HG03558 (cell line): ENCODE results near the gene PKNOX2.

Source experiments
- ATAC-seq: cut with Tn5 transposase; IDR thresholded peaks from one replicate; pipeline ENCODE4 v1.9.1; 2021; ENCODE audit warnings: moderate number of reproducible peaks; ENCODE audit not compliant: unreplicated experiment; ENCODE audit errors: extremely low read depth

PKNOX2 gene

DNA sequence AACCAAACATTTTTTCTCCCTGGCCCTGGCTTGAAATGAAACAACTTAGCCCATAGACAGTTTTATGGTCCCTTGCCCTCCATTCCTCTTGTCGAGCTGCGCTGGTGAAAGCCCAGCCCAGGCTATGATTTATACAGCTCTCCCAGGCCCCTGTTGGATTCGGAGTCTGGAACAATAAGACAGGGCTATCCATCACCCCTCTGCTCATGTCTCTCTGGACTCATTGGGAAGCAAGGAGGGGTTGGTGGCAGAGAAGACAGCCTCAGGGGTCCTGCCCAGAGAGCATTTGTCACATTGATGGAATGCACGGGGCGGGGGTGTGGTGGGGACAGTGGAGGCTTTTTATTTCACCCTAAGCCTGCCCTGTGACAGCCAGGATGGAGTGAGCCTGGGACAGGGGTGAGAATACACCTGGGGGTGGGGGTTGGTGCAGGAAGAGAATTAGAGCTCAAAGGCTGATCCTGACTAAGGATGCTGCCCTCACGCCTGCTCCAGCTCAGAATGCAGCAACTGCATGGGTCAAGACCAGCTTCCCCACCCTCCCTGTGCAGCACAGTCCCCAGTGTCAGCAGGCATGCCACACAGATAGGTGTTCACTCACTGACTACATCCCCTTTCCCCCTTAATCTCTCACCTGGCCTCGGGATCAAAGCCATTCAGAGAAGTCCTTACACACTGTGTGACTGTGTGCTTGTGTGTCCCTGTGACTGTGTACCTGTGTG, 10.0 kb upstream of the PKNOX2 start:
- ATAC-seq: no peak

GRCh38 chr11:125155100-125155444, 9.5 kb upstream of the PKNOX2 start:
- ATAC-seq: no peak

GRCh38 chr11:125155767-125156166, 8.8 kb upstream of the PKNOX2 start:
- no peak for ATAC-seq

DNA sequence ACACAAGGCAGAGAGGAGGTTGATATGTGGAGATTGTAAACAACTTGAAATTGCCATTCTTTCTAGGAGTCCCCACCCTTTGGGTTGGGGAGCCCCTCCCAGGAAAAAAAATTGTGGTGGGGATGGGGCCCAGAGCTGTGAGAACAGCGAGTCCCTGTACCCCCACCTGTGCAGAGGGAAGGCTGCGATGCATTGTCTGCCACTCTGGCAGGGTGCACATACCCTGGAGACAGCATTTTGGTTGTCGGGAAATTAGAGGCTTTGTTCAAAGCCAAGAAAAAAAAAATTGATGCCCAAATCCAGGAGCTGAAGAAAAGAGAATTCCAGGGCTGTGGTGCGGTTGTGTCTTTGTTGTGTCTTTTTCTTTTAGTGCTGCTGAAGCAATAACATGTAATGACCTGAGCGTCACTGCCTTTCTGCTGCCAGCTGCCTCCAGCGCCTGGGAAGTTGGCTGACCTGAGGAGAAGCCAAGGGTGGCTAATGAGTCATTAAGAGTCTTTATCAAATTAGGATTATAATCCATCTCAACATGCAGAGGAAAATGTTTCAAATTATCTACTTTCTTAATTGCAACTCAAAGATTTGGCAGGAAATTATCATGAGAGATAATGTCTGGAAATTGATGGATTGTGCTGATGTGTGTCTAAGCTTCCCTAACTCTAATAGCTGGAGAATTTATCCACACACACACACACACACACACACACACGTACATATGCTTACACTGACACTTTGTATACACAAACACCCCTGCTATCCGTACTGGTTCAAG, 8.0 kb upstream of the PKNOX2 start:
- ATAC-seq: no peak

- no peak for ATAC-seq
Measured at GRCh38 chr11:125157118-125157733, 7.3 kb upstream of the PKNOX2 start.

- ATAC-seq: no peak
Measured at GRCh38 chr11:125157953-125158680, 6.4 kb upstream of the PKNOX2 start.

GRCh38 chr11:125162743-125163142, 1.8 kb upstream of the PKNOX2 start:
- ATAC-seq: no peak

GRCh38 chr11:125163431-125164063, 1.0 kb upstream of the PKNOX2 start:
- no peak for ATAC-seq

DNA sequence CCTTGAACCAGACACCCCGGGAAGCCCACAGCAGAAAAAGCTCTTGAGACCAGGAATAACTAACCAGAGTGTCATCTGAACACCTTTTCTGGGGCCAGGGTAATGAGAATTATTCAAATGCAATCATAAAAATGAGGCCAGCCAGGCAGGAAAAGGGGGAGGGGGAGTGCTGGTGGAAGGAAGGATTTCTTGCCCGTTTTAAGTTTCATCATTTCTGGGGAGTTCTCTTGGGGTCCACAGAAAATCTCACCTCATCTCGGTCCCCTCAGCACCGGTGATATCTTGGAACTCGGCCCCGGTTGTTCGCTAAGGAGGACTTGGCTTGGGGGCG, 495 bp upstream of the PKNOX2 start:
- no peak for ATAC-seq

GRCh38 chr11:125165111-125165842, 726 bp downstream of the PKNOX2 start:
- no peak for ATAC-seq

GRCh38 chr11:125165843-125166763, 1.6 kb downstream of the PKNOX2 start:
- ATAC-seq: no peak

DNA sequence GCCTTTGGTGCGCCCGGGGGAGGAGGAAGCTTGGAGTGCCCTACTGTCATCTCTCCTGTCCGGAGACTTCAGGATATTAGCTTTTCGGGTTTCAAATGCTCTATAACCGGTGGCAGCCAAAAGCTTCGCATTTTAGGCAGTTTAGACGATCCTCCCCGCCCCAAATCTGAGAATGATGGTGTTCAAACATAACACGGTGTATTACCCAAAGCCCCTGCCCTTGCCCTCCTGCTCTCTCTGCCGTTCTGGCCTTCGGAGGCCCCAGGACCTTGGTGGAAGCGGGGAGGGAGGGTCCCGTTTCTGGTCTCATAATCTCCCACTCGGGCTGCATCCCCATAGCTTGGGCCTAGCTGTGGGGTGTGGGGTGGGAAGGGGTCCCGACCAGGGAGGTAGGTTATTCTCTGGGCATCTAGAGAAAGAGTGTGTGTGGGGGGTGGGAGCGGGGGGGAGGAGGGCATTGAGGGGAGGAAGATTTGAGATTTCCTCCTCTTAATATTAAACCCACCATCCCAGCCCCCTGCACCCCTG, 2.3 kb downstream of the PKNOX2 start:
- no peak for ATAC-seq

GRCh38 chr11:125167292-125167953, 2.9 kb downstream of the PKNOX2 start:
- ATAC-seq: no peak

- ATAC-seq: no peak
Measured at GRCh38 chr11:125167954-125168835, 3.6 kb downstream of the PKNOX2 start.

GRCh38 chr11:125168918-125169456, 4.4 kb downstream of the PKNOX2 start:
- ATAC-seq: no peak

DNA sequence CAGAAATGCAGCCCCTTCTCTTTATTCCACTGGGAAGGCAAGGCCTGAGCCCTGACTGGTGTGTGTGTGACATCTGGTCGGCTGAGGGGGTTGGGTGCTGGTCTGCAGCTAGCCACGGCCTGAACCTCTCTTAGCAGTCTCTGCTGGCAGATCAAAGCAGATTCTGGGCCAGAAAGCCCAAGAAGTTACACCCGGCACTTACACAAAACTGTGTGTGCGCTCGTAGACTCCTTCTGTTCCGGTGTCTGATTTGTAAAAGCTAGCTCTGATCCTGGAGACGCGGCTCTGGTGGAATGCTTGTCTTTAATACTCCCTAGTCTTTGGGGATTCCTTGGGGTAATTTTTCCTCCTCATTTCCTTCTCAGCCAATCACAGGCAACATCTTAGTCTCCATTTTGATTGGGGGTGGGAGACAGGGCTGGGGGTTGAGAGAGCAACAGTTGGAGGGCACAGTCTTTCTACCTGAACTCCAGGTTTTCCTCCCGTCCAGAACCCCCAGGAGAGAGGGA, 5.5 kb downstream of the PKNOX2 start:
- ATAC-seq: no peak
